ENCODE measurements around the gene AMOTL1. TPM values are rescaled to one million over a fixed set of nuclear protein-coding genes. Genes with fewer than 3 reads are reported as not detected.

AMOTL1 gene
- total and polyA plus RNA-seq, 2 of the 8 experiments (the other 6 are each of a cell fraction or from before 2014, with no cell fraction given), result 9.0 to 27.6 TPM

GRCh38 chr11:94730153-94730552 is 38.0 kb upstream of the AMOTL1 start (continued):
- no peak for TF ChIP-seq TEAD4 (IDR thresholded peaks at IDR 0.05; ENCODE audit: low read depth, low read length)
- no peak for TF ChIP-seq POLR2AphosphoS5 (IDR thresholded peaks at IDR 0.05; ENCODE audit: low read depth, low read length)
- no peak for TF ChIP-seq HDAC6 (IDR thresholded peaks at IDR 0.05; ENCODE audit: low read depth, low read length)
